ENCODE data around the gene BRD4.

- no peak for TF ChIP-seq POLR2A (IDR thresholded peaks at IDR 0.05)
- TF ChIP-seq CTCF (IDR thresholded peaks at IDR 0.05): no peak
- no peak for TF ChIP-seq POLR2AphosphoS5 (IDR thresholded peaks at IDR 0.05)
Observed at GRCh38 chr19:15257782-15258181, 74.6 kb downstream of the BRD4 start.

All from suprapubic skin (tissue), 4 donors.